Progenitor cell of endocrine pancreas (in vitro differentiated cells): Measurements from ENCODE around the gene PCDH12. TPM values are rescaled to one million over a fixed set of nuclear protein-coding genes. Genes with fewer than 3 reads are reported as not detected.
A peak's percentile ranks its signal among the peaks of the same experiment; 100 is the strongest.

Experiments used
- DNase-seq: peaks from one replicate; pipeline ENCODE4 v3.0.0; 2021; ENCODE audit warnings: low spot score; ENCODE audit not compliant: unreplicated experiment
- H3K27ac Mint-ChIP-seq: 2 replicates; pipeline ENCODE4 v1.8.0; 2021; ENCODE audit warnings: mild to moderate bottlenecking, moderate library complexity, mixed read lengths
- H3K27me3 Mint-ChIP-seq: 2 replicates; pipeline ENCODE4 v1.8.0; 2021; ENCODE audit warnings: mixed read lengths
- H3K36me3 Mint-ChIP-seq: 2 replicates; pipeline ENCODE4 v1.8.0; 2022; ENCODE audit warnings: mixed read lengths; ENCODE audit not compliant: insufficient read depth
- H3K4me1 Mint-ChIP-seq: 2 replicates; pipeline ENCODE4 v1.8.0; 2021; ENCODE audit warnings: low read depth, mixed read lengths
- H3K4me3 Mint-ChIP-seq: 2 replicates; pipeline ENCODE4 v1.8.0; 2021; ENCODE audit warnings: low read depth, mild to moderate bottlenecking, moderate library complexity, mixed read lengths
- H3K9me3 Mint-ChIP-seq: 2 replicates; pipeline ENCODE4 v1.8.0; 2021; ENCODE audit warnings: low read depth, mixed read lengths
- total RNA-seq: library from RNA; stranded (reverse); gene quantifications from 2 replicates; pipeline ENCODE4 v1.2.1, GENCODE V29; 2021
- TF ChIP-seq, protein P1 (sequence below): fragments of 200-600 bp; sonication (generic); IDR thresholded peaks from one replicate; pipeline ENCODE4 v1.5.0; 2021; ENCODE audit warnings: antibody characterized with exemption, mild to moderate bottlenecking; ENCODE audit not compliant: unreplicated experiment

Gene PCDH12
- total RNA-seq, 1 donor from 2014 or later: not detected

DNA sequence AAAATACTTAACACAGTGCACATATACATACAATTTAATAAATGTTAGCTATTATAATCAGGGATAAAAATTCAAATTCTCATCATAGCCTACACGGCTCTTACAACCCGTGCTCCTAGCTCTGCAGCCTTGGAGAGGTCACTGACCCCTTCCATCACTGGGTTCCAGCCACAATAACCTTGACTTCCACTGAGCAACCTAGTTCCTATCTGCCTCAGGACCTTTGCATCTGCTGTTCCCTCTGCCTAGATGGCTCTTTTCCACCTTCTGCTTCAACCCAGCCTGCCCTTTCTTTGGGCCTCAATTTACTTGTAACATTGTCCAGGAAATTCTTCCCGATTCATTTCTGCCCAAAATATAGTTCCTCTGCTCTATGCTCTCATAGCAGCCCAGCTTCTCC is 43.2 kb downstream of the PCDH12 start:
- peaks cover 50% of the 10 kb centered on the region for H3K27me3 Mint-ChIP-seq
- DNase-seq: no peak
- no peak overlapping the region for H3K27ac Mint-ChIP-seq
- H3K4me3 Mint-ChIP-seq: peak overlapping the region; percentile 34
- H3K9me3 Mint-ChIP-seq: no peaks in the 10 kb centered on the region
- H3K36me3 Mint-ChIP-seq: no peaks in the 10 kb centered on the region
- peaks cover 2% of the 10 kb centered on the region for H3K4me1 Mint-ChIP-seq
- TF ChIP-seq, protein P1, sequence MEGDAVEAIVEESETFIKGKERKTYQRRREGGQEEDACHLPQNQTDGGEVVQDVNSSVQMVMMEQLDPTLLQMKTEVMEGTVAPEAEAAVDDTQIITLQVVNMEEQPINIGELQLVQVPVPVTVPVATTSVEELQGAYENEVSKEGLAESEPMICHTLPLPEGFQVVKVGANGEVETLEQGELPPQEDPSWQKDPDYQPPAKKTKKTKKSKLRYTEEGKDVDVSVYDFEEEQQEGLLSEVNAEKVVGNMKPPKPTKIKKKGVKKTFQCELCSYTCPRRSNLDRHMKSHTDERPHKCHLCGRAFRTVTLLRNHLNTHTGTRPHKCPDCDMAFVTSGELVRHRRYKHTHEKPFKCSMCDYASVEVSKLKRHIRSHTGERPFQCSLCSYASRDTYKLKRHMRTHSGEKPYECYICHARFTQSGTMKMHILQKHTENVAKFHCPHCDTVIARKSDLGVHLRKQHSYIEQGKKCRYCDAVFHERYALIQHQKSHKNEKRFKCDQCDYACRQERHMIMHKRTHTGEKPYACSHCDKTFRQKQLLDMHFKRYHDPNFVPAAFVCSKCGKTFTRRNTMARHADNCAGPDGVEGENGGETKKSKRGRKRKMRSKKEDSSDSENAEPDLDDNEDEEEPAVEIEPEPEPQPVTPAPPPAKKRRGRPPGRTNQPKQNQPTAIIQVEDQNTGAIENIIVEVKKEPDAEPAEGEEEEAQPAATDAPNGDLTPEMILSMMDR: no peak

DNA sequence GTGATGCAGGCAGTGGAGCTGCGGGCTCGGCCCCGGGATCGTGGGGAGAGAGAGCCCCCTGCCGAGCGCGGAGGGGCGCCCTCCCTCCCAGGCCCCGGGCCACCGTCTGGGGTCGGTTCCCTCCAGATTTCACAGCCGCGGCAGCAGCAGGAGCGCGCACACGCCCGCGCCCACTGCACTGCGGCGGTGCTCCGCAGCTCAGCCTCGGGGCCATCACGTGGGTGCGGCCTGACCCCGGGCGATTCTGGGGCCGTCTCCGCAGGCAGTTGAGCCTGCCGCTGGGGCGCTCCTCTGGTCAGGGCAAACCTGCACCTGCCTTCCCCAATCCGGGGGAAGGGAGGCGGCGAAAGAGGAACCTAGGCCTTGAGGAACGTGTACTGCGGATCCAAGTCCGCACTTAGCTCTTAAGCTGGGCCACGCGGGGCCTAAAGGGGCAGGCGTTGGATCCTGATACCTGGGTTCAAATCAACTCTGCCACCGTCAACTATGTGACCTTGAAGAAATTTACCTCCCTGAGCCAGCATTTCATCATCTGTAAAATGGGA is 43.7 kb downstream of the PCDH12 start:
- Mint-ChIP-seq H3K27me3 (peaks cover 50% of the 10 kb centered on the region), H3K9me3 (no peaks in the 10 kb centered on the region), H3K27ac (no peak overlapping the region), H3K4me3 (peak overlapping the region; percentile 57), H3K4me1 (peaks cover 2% of the 10 kb centered on the region), H3K36me3 (no peaks in the 10 kb centered on the region)
- TF ChIP-seq, protein P1: peak; percentile 46
- DNase-seq: peak; percentile 41

DNA sequence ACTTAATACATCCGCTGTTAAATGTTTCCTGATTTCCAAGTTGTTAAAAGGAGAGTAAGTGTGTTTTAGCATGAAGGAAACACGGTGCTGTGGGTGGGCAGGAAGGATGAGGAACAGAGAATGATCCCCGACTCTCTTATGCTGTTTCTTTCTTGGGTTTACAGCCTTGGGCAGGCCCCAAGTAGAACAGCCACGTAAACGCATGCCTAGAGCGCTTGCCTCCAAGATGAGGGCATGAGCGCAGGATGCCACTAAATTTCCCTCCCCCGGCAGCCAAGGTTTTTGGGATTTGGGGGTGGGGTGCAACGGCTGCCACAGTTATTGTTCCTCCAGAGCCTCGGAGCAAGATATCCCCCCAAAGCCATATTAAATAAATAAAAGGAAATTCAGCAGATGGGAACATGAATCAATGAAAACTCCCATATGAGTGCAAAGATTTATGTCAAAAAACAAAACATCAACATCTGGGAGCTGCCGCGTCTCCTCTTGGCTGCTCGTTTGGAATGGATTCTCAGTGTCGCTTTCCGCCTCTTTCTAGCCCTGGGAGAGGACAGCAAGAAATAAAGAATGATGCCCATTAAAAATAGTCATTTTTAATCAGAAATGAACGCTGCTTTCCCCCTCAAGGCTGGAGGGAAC is 44.3 kb downstream of the PCDH12 start:
- H3K4me1 Mint-ChIP-seq: peaks cover 2% of the 10 kb centered on the region
- H3K9me3 Mint-ChIP-seq: no peaks in the 10 kb centered on the region
- peaks cover 50% of the 10 kb centered on the region for H3K27me3 Mint-ChIP-seq
- H3K4me3 Mint-ChIP-seq: peak overlapping the region; percentile 57
- TF ChIP-seq, protein P1: no peak
- H3K27ac Mint-ChIP-seq: peak overlapping the region; percentile 9
- no peak for DNase-seq
- no peaks in the 10 kb centered on the region for H3K36me3 Mint-ChIP-seq

DNA sequence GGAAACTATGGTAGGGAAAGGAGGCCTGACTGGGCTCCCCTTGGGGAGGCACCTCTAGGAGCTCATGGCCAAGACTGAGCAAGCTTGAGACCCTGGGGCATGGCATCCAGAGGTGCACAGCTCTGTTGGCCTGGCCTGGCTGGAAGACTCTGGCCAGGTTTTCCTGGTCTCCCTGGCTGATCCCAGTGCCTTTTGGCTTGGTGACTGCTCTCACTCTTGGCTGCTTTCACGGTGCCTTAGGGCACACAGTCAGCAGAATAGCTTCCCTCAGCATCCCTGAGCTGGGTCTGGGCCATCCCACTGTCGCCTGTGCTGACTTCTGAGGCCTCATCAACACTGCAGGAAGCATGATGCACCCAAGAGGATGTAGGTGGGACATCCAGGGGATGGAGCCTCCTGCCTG is 47.7 kb downstream of the PCDH12 start:
- no peaks in the 10 kb centered on the region for H3K9me3 Mint-ChIP-seq

DNA sequence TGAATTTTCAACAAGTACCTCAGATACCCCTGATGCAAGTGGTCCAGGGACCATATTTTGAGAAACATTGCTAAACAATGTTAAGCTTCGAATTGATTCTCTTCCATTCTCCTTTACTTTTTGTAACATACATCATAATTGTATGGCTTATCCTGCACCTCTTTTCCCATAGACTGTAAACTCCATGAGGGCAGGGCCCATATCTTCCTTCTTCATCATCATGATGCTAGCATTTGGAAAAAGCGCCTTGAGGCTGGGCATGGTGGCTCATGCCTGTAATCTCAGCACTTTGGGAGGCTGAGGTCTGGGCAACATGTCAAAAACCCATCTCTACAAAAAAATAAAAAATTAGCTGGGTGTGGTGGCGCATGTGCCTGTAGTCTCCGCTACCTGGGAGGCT is 48.8 kb downstream of the PCDH12 start:
- no peak overlapping the region for H3K27ac Mint-ChIP-seq
- peaks cover 21% of the 10 kb centered on the region for H3K27me3 Mint-ChIP-seq
- H3K9me3 Mint-ChIP-seq: no peaks in the 10 kb centered on the region
- no peak overlapping the region for H3K4me3 Mint-ChIP-seq
- DNase-seq: no peak
- no peaks in the 10 kb centered on the region for H3K36me3 Mint-ChIP-seq
- TF ChIP-seq, protein P1: no peak
- H3K4me1 Mint-ChIP-seq: peaks cover 2% of the 10 kb centered on the region

More for the DNA sequence above, 47.7 kb downstream of the PCDH12 start:
- no peak for DNase-seq
- Mint-ChIP-seq H3K27ac (no peak overlapping the region), H3K27me3 (peaks cover 27% of the 10 kb centered on the region), H3K36me3 (no peaks in the 10 kb centered on the region), H3K4me1 (peaks cover 2% of the 10 kb centered on the region), H3K4me3 (no peak overlapping the region)
- TF ChIP-seq, protein P1: no peak
